ENCODE measurements around the gene AKAIN1. TPM values are rescaled to one million over a fixed set of nuclear protein-coding genes. Genes with fewer than 3 reads are reported as not detected.

AKAIN1 gene
- polyA plus RNA-seq, 5 donors, result not detected

- DNase-seq, result no peak
These were observed 34.9 kb downstream of the AKAIN1 start for GRCh38 chr18:5162111-5162510.

DNA sequence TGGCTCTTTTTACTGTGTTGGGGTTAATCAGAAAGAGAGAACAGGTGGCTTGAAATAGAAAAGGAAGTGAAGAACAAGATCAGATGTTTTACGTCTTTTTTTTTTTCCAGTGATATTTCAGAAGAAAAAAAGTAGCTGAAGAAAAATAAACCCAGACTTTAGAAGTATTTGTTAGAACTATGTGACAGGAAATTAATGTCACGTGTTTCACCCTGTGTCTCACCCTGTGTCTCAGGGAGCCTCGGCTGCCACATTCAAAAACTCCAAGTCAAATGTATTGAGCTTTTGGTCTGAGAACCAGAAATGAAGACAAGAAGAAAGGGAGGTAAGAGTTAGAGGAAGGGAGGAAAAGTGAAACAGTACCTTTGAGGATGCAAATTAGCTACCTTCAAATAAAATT, 38.0 kb downstream of the AKAIN1 start:
- DNase-seq, result no peak

GRCh38 chr18:5158587-5158986, 38.5 kb downstream of the AKAIN1 start:
- DNase-seq, result no peak

GRCh38 chr18:5158172-5158571, 38.9 kb downstream of the AKAIN1 start:
- DNase-seq, result no peak

- DNase-seq, result no peak
These were observed 41.2 kb downstream of the AKAIN1 start for GRCh38 chr18:5155907-5156287.

GRCh38 chr18:5155218-5155906, 41.7 kb downstream of the AKAIN1 start:
- no peak for DNase-seq

- no peak for DNase-seq
These were observed 44.6 kb downstream of the AKAIN1 start for GRCh38 chr18:5152343-5153020.

DNA sequence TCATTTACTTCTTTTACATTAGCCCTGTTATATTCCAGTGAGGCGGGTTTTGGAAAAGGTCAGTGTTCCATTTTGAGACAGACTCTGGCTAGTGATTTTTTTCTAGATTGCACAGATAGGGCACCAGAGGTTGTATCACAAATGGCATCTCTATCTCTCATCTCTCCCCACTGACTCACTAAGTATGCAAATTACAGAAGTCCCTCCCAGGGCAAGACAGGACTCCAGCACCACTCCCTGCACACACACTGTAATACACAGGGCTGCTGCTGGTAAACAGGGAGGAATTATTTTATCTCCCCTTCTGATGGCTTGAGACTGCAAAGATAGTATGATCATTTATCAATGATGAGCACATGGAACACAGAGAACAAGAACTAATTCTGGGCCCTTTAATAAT, 46.2 kb downstream of the AKAIN1 start:
- no peak for DNase-seq

DNA sequence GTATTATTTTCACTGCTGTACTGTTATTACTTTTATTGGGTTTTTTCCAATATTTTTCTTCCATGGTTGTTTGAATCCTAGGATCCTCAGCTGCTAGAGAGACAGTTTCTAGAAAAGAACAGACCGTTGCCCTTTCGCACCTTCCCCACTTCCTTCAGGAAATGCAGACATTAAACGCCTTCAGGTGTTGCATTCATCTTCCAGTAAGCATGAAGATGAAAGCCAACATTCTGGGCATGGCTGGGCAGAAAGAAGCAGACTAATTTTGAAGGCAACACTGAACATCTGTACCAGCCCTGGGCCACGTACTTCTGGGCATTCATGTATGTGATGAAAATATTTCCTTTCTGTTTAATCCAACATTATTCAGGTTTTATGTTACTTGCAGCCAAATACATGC, 51.0 kb downstream of the AKAIN1 start:
- no peak for DNase-seq

DNA sequence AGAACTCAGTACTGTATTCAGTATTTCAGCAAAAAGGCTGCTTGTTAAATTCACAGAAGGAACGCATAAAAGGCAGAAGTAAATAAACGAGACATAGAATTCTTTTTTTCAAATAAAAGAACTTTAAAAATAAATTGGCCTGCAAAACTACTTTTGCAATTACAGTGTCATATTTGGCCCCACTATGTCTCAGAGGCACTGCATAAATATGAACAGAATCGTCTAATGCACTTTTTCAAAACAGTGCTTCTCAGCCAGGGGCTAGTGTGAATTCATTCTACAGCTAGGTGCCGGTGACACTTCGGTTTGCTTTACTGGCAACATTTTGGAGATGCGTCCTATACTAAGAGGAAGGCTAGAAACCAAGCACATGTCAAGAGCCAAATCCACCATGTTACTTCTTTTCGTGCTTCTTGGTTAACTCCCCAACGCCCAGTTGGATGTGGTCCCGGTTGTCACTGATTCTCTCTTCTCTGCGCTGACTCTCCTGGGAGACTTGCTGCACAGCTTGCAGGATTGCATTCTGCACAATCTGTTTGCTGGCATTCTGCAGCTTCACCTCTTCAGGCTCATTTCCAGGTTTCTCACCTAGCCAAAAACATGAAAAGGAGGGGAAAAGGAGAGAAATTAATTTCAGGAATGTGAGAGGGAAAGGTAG, 51.8 kb downstream of the AKAIN1 start:
- no peak for DNase-seq

- DNase-seq, result no peak
These were observed 52.4 kb downstream of the AKAIN1 start for GRCh38 chr18:5144629-5145028.

DNA sequence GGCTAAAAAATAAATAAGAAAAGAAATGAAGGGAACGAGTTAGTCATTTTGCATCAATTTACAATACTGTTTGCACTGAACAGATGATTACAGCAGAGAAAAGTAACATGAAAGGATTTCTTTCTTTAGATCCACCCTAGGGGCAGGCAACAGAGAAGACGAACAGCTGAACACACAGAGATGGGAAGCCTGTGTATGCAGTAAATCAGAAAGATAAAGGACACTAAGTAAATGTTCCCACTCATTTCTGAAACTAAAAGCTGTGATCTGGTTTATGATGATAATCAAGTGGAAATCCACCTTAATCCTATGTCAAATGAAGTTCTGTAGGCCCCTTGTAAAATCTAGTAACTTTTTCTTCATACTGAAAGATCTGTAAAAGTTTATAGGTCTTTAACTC, 54.2 kb downstream of the AKAIN1 start:
- no peak for DNase-seq

GRCh38 chr18:5142131-5142530, 54.9 kb downstream of the AKAIN1 start:
- DNase-seq, result no peak

- DNase-seq, result no peak
These were observed 59.8 kb downstream of the AKAIN1 start for GRCh38 chr18:5137261-5137660.

GRCh38 chr18:5132987-5133386, 64.1 kb downstream of the AKAIN1 start:
- no peak for DNase-seq

DNA sequence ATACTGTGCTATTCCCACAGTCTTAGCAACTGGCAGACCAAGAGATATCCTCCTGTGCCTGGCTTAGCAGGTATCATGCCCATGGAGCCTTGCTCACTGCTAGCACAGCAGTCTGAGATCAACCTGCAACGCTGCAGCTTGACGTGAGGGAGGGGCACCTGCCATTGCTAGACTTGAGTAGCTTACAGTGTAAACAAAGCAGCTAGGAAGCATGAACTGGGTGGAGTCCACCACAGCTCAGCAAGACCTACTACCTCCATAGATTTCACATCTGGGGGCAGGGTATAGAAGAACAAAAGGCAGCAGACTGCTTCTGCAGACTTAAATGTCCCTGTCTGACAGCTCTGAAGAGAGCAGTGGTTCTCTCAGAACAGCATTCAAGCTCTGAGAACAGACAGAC, 74.8 kb downstream of the AKAIN1 start:
- DNase-seq, result no peak

- no peak for DNase-seq
These were observed 86.8 kb downstream of the AKAIN1 start for GRCh38 chr18:5110266-5110665.

- no peak for DNase-seq
These were observed 89.1 kb downstream of the AKAIN1 start for GRCh38 chr18:5107988-5108387.

- DNase-seq, result no peak
These were observed 90.3 kb downstream of the AKAIN1 start for GRCh38 chr18:5106730-5107129.

DNA sequence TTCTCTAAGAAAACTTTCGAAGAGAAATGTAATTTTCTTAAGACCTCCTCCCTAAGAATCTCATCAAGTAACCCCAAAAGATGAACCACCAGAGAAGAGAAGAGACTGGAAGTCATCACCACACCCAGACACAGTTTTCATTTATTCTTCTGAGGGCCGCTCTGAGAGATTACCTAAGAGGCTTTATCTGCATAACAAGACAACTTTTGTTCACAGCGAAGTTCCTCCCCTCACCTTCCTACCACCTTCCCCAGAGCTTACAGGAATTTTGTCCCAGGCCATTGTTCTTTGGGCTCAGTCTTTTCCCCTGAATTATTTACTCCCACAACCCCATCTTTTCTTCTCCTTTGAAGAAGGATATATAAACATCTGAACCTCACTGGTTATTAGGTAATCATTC, 92.8 kb downstream of the AKAIN1 start:
- no peak for DNase-seq

DNA sequence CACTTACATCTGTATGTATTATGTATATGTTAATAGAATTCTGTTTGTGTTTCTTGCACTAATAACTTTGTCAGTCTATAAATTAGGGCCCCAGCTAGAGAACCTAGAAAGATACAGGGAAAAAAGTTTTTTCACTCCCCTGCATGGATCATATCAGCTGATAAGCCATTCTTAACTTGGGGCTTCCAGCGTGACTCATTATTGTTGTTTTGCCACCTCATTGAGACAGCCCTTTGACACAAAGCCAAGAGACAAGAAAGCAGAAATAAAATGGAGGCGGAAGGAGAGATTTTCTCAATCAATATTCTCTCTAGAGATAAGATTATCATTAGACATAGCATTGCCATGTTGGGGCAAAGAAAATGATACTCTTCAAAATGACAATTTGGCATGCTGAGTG, 93.4 kb downstream of the AKAIN1 start:
- DNase-seq, result no peak

- DNase-seq, result no peak
These were observed 93.8 kb downstream of the AKAIN1 start for GRCh38 chr18:5103286-5103685.

GRCh38 chr18:5097116-5097703, 99.8 kb downstream of the AKAIN1 start:
- DNase-seq, result no peak

Data from right lung (tissue), 5 donors.